ENCODE results near the gene ZNF32.

GRCh38 chr10:43594944-43595589 lies 53.6 kb downstream of the ZNF32 start:
- no peak for TF ChIP-seq POLR2A (IDR thresholded peaks at IDR 0.05; ENCODE audit: low read length)
- no peak for TF ChIP-seq GATA1 (IDR thresholded peaks at IDR 0.05; ENCODE audit: low read depth, low read length)
